Hepatocyte (in vitro differentiated cells): ENCODE measurements around the gene NANP. TPM values are rescaled to one million over a fixed set of nuclear protein-coding genes. Genes with fewer than 3 reads are reported as not detected.

Experiments
- DNase-seq: peaks from one replicate; pipeline ENCODE4 v3.0.0-alpha.2; 2016; ENCODE audit warnings: low spot score
- H2AFZ ChIP-seq: fragments of 200-600 bp; sonication (generic); 2 replicates; pipeline ENCODE4 v1.6.0; 2016; ENCODE audit warnings: antibody characterized with exemption, mild to moderate bottlenecking
- H3K27ac ChIP-seq: fragments of 200-600 bp; sonication (generic); 2 replicates; pipeline ENCODE4 v1.5.1; 2016; ENCODE audit warnings: mild to moderate bottlenecking
- H3K27me3 ChIP-seq: fragments of 200-600 bp; sonication (generic); 2 replicates; pipeline ENCODE4 v1.6.1; 2016
- H3K36me3 ChIP-seq: fragments of 200-600 bp; sonication (generic); replicated peaks from 2 replicates; pipeline ENCODE4 v1.5.1; 2016; ENCODE audit warnings: low read depth; ENCODE audit not compliant: insufficient read depth
- H3K4me1 ChIP-seq: fragments of 200-600 bp; sonication (generic); 2 replicates; pipeline ENCODE4 v1.5.1; 2016; ENCODE audit warnings: mild to moderate bottlenecking, moderate library complexity; ENCODE audit not compliant: insufficient read depth
- H3K4me2 ChIP-seq: fragments of 200-600 bp; sonication (generic); 2 replicates; pipeline ENCODE4 v1.6.0; 2016
- H3K4me3 ChIP-seq: fragments of 200-600 bp; sonication (generic); 2 replicates; pipeline ENCODE4 v1.5.1; 2016; ENCODE audit warnings: mild to moderate bottlenecking
- H3K79me2 ChIP-seq: fragments of 200-600 bp; sonication (generic); 2 replicates; pipeline ENCODE4 v1.6.0; 2017; ENCODE audit warnings: mild to moderate bottlenecking
- H3K9me2 ChIP-seq: fragments of 200-600 bp; sonication (generic); replicated peaks from 2 replicates; pipeline ENCODE4 v1.6.0; 2017; ENCODE audit warnings: mild to moderate bottlenecking; ENCODE audit not compliant: insufficient read depth
- H3K9me3 ChIP-seq: fragments of 200-600 bp; sonication (generic); 2 replicates; pipeline ENCODE4 v1.5.1; 2016; ENCODE audit warnings: low read depth, mild to moderate bottlenecking
- H4K20me1 ChIP-seq: fragments of 200-600 bp; sonication (generic); 2 replicates; pipeline ENCODE4 v1.6.0; 2016; ENCODE audit warnings: mild to moderate bottlenecking; ENCODE audit not compliant: insufficient read depth, poor library complexity, severe bottlenecking
- CTCF ChIP-seq: fragments of 200-600 bp; sonication (generic); IDR thresholded peaks from 2 replicates; pipeline ENCODE4 v1.5.1; 2016; ENCODE audit warnings: antibody characterized with exemption, mild to moderate bottlenecking; ENCODE audit not compliant: poor library complexity
- EZH2 ChIP-seq: fragments of 200-600 bp; sonication (generic); IDR thresholded peaks from 2 replicates; pipeline ENCODE4 v1.6.1; 2016; ENCODE audit warnings: antibody characterized with exemption, mild to moderate bottlenecking, borderline replicate concordance
- EZH2phosphoT487 ChIP-seq: fragments of 200-600 bp; sonication (generic); IDR thresholded peaks from one replicate; pipeline ENCODE4 v1.6.1; 2018; ENCODE audit warnings: antibody characterized with exemption, mild to moderate bottlenecking, low read depth, moderate library complexity; ENCODE audit not compliant: unreplicated experiment, severe bottlenecking
- WGBS: methylation state at CpG from one replicate; pipeline ENCODE4 v1.1.6; 2016; ENCODE audit warnings: low lambda C conversion rate; ENCODE audit errors: missing lambda C conversion rate; 5-methylcytosine and 5-hydroxymethylcytosine counted together
- polyA plus RNA-seq: library from polyadenylated mRNA; unstranded; fragments of >200 nt; fragmentation: Nextera tagmentation; extraction: Ambion mirVana; gene quantifications from 2 replicates; pipeline ENCODE4 v1.2.1, GENCODE V29; 2016
- total RNA-seq: library from RNA; depleted of rRNA; stranded (reverse); fragments of >200 nt; gene quantifications from 2 replicates; pipeline ENCODE4 v1.2.3, GENCODE V29; 2014

Gene NANP
- 7.1 and 8.5 TPM in 2 replicates for total RNA-seq
- polyA plus RNA-seq = 3.7 and 5.4 TPM in 2 replicates

GRCh38 chr20:25623736-25624499 lies at the start of gene NANP:
Gene NANP (minus strand): TSS chr20:25624014. CDS start chr20:25623948, 66 bp downstream.
- Histone ChIP-seq H3K4me1 (peaks cover 19% of the 10 kb centered on the region), H3K27me3 (no peaks in the 10 kb centered on the region), H3K36me3 (no peaks in the 10 kb centered on the region), H3K4me2 (peak within 1 kb of the TSS; percentile 86), H3K9me3 (no peaks in the 10 kb centered on the region), H3K27ac (peak within 1 kb of the TSS; percentile 99), H2AFZ (peak within 1 kb of the TSS; percentile 93), H3K79me2 (peaks cover 49% of the 10 kb centered on the region), H3K9me2 (no peaks in the 10 kb centered on the region), H4K20me1 (no peaks in the 10 kb centered on the region), H3K4me3 (peak within 1 kb of the TSS; percentile 84)
- peak; percentile 99 for DNase-seq
- WGBS = 1% methylated on average over 72 of the region's 81 CpGs
- no peak for TF ChIP-seq CTCF
- TF ChIP-seq EZH2phosphoT487 = no peak
- TF ChIP-seq EZH2 = no peak

GRCh38 chr20:25672659-25673235 lies 48.9 kb upstream of the NANP start:
- H3K4me3 ChIP-seq = no peak overlapping the region
- no peaks in the 10 kb centered on the region for H3K79me2 ChIP-seq
- DNase-seq = no peak
- H3K27me3 ChIP-seq = no peaks in the 10 kb centered on the region
- no peak overlapping the region for H3K27ac ChIP-seq
- H3K9me2 ChIP-seq = no peaks in the 10 kb centered on the region
- H3K36me3 ChIP-seq = peaks cover 3% of the 10 kb centered on the region
- no peaks in the 10 kb centered on the region for H3K4me1 ChIP-seq
- H3K4me2 ChIP-seq = no peak overlapping the region
- H4K20me1 ChIP-seq = no peaks in the 10 kb centered on the region
- H2AFZ ChIP-seq = no peak overlapping the region
- 93% methylated on average over 4 of the region's 4 CpGs for WGBS
- TF ChIP-seq EZH2 = no peak
- no peak for TF ChIP-seq CTCF
- no peaks in the 10 kb centered on the region for H3K9me3 ChIP-seq

GRCh38 chr20:25669826-25670422 lies 46.1 kb upstream of the NANP start:
- peak; percentile 16 for DNase-seq
- Histone ChIP-seq H3K4me2 (no peak overlapping the region), H3K36me3 (no peaks in the 10 kb centered on the region), H2AFZ (no peak overlapping the region), H4K20me1 (no peaks in the 10 kb centered on the region), H3K9me2 (no peaks in the 10 kb centered on the region), H3K79me2 (no peaks in the 10 kb centered on the region), H3K4me3 (no peak overlapping the region), H3K27ac (peak overlapping the region; percentile 50), H3K9me3 (no peaks in the 10 kb centered on the region), H3K27me3 (no peaks in the 10 kb centered on the region), H3K4me1 (no peaks in the 10 kb centered on the region)
- TF ChIP-seq CTCF (peak; percentile 5), EZH2 (no peak)
- WGBS = 66% methylated on average over 7 of the region's 7 CpGs
